GM19025 (cell line): ENCODE results near the gene NFKBIA.
"Not testable (repeated sequence)": the region's sequence is repeated elsewhere in the genome, so short reads cannot be mapped to it uniquely, and the experiment has no call there.

Experiments used
- ATAC-seq: cut with Tn5 transposase; IDR thresholded peaks from one replicate; pipeline ENCODE4 v1.9.1; 2021; ENCODE audit warnings: mild to moderate bottlenecking, low read depth, moderate library complexity; ENCODE audit not compliant: unreplicated experiment

Gene NFKBIA

GRCh38 chr14:35410858-35411257, 6.3 kb upstream of the NFKBIA start:
- no peak for ATAC-seq

- ATAC-seq, result no peak
Observed at GRCh38 chr14:35409595-35409994, 5.0 kb upstream of the NFKBIA start.

GRCh38 chr14:35408026-35408425, 3.5 kb upstream of the NFKBIA start:
- no peak for ATAC-seq

GRCh38 chr14:35407306-35407630, 2.7 kb upstream of the NFKBIA start:
- no peak for ATAC-seq

- no peak for ATAC-seq
Observed at GRCh38 chr14:35406506-35407305, 2.2 kb upstream of the NFKBIA start.

GRCh38 chr14:35406090-35406489, 1.5 kb upstream of the NFKBIA start:
- no peak for ATAC-seq

GRCh38 chr14:35405304-35405996, 901 bp upstream of the NFKBIA start:
- ATAC-seq, result no peak

GRCh38 chr14:35403603-35404448, 723 bp downstream of the NFKBIA start:
- ATAC-seq, result peak; percentile 48

- no peak for ATAC-seq
Observed at GRCh38 chr14:35403114-35403602, 1.4 kb downstream of the NFKBIA start.

- ATAC-seq, result no peak
Observed at GRCh38 chr14:35402323-35403113, 2.0 kb downstream of the NFKBIA start.

GRCh38 chr14:35401422-35402265, 2.9 kb downstream of the NFKBIA start:
- no peak for ATAC-seq

- no peak for ATAC-seq
Observed at GRCh38 chr14:35400648-35401421, 3.7 kb downstream of the NFKBIA start.

- ATAC-seq, result no peak
Observed at GRCh38 chr14:35399083-35399937, 5.2 kb downstream of the NFKBIA start.

GRCh38 chr14:35398071-35398584, 6.4 kb downstream of the NFKBIA start:
- no peak for ATAC-seq

GRCh38 chr14:35396610-35397009, 7.9 kb downstream of the NFKBIA start:
- ATAC-seq, result not testable (repeated sequence)

- no peak for ATAC-seq
Observed at GRCh38 chr14:35395283-35395682, 9.3 kb downstream of the NFKBIA start.

GRCh38 chr14:35394326-35395013, 10.1 kb downstream of the NFKBIA start:
- ATAC-seq, result no peak
